GM18526 (cell line): Measurements from ENCODE around the gene MIF.

ENCODE experiments used
- POLR2A ChIP-seq: IDR thresholded peaks from 3 replicates; pipeline ENCODE4 v1.6.1; 2011; ENCODE audit not compliant: insufficient read length; ENCODE audit errors: extremely low read depth

Gene MIF

DNA sequence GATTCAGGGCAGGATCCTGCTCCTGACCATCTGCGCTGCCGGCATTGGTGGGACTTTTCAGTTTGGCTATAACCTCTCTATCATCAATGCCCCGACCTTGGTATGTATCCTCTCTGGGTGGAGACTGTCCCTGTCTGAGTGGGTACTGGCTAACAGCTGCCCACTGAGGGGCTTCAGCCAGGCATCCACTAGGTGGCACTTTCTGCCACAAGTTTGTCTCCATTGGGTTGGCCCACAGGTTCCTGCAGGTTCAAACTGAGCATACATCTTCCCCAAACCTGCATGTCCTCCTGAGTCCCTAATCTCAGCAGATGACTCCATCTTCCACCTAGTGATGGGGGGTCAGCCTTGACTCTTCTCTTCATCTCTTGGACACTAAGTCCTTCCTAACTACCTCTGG is 32.1 kb upstream of the MIF start:
- no peak for TF ChIP-seq POLR2A

DNA sequence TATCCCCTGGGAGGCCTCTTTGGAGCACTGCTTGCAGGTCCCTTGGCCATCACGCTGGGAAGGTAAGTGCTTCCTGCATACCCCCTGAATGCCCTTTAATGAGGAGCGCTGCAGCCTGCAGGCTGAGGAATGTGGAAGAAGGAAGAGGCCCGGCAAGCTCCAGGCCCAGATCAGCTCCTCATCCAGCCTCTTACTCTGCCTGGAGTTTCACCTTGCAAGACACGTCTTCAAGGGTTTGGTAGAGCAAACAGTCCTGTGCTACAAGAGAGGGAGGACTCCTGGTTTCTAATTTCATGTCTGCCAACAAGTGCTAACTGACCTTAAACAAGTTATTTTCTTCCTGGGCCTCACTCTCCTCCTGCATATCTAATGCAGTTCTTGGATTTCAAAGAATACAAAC is 25.6 kb upstream of the MIF start:
- TF ChIP-seq POLR2A = no peak

DNA sequence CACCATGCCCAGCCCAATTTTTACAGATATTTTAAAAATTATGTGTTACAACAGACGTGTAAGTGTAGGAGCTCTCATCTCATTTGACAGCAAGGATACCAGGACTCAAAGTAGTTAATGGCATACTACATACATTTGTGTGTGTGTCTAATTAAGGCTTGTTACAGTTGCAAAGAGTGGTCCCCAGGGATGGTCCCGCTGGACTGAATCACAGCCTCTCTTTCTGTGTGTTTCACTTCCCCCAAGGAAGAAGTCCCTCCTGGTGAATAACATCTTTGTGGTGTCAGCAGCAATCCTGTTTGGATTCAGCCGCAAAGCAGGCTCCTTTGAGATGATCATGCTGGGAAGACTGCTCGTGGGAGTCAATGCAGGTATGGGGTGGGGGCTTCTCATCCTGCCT is 19.3 kb upstream of the MIF start:
- TF ChIP-seq POLR2A = no peak

DNA sequence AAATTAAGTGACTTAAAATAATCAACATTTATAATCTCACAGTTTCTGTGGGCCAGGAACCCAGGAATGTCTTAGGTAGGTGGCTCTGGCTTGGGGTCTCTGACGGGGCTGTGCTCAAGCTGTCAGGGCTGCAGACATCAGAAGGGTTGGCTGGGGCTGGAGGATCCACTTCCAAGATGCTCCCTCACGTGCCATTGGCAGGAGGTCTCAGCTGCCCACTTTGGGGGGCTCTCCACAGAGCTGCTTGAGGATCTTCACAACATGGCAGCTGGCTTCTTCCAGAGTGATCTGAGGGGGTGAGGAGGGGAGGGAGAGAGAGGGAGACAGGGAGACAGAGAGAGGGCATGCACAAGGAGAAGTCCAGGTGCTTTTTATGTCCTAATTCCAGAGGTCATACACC is 18.4 kb upstream of the MIF start:
- no peak for TF ChIP-seq POLR2A

DNA sequence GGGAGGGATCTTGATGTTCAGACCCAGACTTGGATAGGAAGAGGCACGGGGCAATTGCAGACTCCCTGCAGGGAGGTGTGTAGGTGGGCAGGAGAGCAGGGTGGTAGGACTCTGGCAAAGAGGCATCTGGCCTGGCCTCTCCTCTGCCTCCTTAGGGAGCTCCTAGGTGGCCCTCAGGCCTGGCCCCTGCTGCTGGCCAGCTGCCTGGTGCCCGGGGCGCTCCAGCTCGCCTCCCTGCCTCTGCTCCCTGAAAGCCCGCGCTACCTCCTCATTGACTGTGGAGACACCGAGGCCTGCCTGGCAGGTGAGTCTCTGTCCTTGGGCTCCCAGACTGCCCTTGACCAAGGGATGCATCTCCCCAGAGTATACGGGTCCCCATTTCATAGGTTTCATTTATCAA is 16.6 kb upstream of the MIF start:
- no peak for TF ChIP-seq POLR2A

DNA sequence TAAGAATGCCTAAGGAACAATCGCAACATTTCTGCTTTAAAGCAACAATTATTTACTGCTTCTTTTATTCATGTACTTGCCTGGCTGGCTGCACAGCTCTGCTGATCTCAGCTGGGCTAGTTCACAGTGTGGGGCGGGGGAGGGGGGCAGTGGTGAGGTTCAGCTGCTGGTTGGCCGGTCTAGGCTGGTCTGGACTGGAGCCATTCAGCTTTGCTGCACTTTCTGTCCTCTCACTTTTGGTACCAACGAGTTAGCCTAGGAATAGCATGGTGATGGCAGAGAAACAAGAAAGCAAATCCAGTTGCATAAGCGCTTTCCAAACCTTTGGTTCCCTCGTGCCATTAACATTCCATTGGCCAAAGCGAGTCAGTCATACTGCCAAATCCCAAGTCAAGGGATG is 16.0 kb upstream of the MIF start:
- TF ChIP-seq POLR2A = no peak

DNA sequence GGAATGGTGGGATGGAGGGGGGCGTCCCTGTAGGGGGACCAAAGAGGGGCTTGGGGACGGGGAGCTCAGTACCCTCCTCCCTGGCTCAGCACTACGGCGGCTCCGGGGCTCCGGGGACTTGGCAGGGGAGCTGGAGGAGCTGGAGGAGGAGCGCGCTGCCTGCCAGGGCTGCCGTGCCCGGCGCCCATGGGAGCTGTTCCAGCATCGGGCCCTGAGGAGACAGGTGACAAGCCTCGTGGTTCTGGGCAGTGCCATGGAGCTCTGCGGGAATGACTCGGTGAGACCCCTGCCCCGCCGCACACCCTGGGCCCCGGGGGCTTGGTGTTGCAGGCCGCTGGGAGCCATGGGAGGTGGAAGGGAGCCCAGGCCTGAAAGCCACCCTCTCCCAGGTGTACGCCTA is 11.8 kb upstream of the MIF start:
- no peak for TF ChIP-seq POLR2A

DNA sequence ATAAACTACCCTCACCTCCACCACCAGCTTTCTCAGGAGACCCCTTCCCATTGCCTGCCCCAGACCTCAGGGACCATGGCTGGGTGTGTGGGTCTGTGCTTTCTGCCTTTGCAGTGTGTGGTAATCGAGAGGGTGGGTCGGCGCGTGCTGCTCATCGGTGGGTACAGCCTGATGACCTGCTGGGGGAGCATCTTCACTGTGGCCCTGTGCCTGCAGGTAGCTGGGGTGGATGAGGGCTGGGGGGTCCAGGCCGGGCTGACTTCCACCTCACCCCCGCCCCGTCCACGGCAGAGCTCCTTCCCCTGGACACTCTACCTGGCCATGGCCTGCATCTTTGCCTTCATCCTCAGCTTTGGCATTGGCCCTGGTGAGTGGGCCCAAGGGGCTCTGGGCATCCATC is 10.5 kb upstream of the MIF start:
- TF ChIP-seq POLR2A = no peak

DNA sequence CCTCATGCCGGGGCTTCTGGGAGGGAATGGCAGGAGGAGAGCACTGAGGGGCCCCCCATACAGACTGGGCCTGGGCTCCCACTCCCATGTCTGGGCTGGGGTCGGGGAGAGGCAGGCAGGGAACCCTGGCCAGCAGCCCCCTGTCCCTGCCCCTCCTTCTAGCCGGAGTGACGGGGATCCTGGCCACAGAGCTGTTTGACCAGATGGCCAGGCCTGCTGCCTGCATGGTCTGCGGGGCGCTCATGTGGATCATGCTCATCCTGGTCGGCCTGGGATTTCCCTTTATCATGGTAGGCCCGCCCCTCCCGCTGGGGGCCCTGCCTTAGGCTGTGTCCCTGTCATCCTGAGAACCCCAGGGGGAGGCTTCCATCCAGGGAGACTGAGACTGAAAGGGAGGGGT is 10.0 kb upstream of the MIF start:
- no peak for TF ChIP-seq POLR2A

DNA sequence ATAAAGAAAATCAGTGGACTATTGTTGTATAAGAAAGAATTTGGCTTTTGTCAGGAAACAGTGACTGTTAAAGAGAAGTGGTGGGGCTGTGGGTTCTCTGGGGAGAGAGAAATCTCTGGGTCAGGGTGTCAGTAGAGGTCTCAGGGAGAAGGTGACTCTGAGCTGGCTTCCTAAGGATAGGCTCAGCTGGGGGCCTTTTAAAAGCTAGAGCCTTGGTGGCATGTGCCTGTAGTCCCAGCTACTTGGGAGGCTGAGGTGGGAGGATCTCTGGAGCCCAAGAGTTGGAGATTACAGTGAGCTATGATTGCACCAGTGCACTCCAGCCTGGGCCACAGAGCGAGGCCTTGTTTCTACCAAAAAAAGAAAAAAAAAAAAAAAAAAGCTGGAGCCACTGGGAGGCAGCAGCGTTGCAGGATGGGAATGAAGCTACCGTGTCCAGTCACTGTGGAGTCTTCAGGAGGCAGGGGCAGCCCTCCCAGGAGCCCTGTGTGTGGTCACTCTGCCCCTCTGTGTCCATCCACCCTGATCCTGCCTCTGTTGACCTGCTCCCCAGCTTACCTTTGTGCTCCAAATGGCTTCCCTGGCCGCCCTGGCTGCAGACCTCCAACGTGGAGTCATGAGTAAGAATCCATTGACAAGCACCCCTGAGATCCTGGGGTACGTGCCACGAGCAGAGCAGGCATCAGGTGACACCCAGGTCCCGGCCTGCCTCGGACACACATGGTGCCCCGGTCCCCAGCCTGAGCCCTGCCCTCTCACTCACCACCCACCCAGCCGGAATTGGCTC is 5.4 kb upstream of the MIF start:
- no peak for TF ChIP-seq POLR2A

DNA sequence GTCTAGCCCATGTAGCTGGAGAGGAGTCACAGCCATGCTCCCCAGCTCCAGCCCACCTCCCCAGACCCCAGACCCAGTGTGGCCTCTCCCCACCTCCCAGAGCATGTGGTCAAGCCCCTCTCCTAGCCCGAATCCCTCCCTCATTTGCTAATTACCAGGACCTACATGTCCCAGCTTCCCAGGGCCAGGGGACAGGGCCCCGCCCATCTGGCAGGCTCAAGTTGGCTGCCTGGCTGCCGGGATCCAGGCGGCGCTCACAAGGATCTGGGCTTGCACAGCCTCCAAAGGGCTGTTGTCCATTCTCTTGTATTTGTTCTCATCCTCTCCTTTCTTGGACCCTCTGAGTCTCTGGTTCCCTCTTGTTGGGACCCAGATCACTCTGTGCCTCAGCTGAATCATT is 4.6 kb upstream of the MIF start:
- no peak for TF ChIP-seq POLR2A

DNA sequence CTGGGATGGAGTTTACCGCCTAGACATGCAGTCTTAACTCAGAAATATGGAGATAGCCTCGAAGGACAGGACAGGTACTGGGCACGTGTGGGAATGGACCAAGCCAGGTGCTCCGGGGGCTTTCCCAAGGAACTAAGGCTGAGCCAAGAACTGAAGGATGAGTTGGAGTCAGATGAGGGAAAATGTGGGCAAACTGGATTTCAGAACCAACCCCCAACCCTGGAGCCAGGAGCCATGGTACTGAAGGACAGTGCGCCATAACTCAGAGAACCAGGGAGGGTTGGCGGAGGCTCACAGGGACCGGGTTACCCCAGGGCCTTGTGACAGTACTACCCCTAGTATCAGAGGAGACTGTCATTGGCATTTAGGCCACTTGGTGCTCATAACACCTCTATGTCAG is 2.5 kb upstream of the MIF start:
- TF ChIP-seq POLR2A = no peak

DNA sequence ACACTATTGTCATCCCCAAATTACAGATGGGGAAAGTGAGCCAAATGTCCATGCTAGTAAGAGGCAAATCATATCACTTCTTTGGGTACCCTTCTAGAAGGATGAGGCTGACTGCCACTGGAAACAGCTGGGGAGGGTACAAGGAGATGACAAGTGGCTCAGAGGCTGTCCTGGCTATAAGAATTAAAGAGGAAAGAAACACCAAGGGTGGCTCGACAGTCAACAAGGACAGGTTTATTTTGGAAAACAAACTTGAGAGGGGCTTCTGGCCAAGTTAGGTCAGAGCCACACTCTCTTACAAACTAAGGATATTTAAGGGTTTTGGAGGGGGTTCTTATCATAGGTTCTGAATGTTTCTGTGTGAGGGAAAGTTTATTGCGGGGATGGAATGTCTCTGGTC is 2.1 kb upstream of the MIF start:
- TF ChIP-seq POLR2A = no peak

DNA sequence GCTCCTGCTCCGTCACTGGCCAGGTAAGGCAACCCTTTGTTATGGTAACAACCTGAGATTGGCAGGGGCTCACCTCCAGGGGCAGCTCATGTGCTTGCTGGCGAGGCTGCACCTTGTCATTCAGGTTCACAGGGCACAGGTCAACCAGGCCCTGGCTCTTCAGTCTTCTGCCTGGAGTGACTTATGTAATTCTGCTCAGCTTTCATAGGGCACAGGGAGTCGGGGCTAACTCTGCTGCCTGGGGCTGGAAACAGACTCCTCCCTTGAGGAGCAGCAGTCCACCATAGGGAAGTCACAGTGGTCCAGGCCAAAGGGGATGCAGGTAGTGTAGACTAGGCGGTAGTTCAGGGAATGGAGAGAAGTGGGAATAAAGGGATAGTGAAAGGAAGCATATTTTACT is 1.5 kb upstream of the MIF start:
- no peak for TF ChIP-seq POLR2A

DNA sequence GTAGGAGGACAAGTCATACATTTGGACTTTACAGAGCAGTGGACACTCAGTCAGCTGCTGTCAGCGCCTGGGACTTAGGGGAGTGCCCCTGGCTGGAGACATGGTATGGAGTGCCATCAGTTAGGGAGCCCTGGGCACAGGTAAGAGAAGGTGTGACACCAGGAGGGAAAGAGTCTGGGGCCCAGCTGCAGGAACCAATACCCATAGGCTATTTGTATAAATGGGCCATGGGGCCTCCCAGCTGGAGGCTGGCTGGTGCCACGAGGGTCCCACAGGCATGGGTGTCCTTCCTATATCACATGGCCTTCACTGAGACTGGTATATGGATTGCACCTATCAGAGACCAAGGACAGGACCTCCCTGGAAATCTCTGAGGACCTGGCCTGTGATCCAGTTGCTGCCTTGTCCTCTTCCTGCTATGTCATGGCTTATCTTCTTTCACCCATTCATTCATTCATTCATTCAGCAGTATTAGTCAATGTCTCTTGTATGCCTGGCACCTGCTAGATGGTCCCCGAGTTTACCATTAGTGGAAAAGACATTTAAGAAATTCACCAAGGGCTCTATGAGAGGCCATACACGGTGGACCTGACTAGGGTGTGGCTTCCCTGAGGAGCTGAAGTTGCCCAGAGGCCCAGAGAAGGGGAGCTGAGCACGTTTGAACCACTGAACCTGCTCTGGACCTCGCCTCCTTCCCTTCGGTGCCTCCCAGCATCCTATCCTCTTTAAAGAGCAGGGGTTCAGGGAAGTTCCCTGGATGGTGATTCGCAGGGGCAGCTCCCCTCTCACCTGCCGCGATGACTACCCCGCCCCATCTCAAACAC is 850 bp upstream of the MIF start:
- no peak for TF ChIP-seq POLR2A

DNA sequence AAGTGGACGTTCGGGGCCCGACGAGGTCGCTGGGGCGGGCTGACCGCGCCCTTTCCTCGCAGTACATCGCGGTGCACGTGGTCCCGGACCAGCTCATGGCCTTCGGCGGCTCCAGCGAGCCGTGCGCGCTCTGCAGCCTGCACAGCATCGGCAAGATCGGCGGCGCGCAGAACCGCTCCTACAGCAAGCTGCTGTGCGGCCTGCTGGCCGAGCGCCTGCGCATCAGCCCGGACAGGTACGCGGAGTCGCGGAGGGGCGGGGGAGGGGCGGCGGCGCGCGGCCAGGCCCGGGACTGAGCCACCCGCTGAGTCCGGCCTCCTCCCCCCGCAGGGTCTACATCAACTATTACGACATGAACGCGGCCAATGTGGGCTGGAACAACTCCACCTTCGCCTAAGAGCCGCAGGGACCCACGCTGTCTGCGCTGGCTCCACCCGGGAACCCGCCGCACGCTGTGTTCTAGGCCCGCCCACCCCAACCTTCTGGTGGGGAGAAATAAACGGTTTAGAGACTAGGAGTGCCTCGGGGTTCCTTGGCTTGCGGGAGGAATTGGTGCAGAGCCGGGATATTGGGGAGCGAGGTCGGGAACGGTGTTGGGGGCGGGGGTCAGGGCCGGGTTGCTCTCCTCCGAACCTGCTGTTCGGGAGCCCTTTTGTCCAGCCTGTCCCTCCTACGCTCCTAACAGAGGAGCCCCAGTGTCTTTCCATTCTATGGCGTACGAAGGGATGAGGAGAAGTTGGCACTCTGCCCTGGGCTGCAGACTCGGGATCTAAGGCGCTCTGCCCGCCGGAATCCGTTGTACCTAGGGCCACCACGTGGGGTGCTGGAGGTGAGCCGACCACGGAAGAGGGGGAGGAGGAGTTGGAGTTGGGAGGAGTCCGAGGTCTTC is 771 bp downstream of the MIF start:
- TF ChIP-seq POLR2A = peak; percentile 11
